Measurements from ENCODE around the gene CCDC24. TPM values are rescaled to one million over a fixed set of nuclear protein-coding genes. Genes with fewer than 3 reads are reported as not detected.
A peak's percentile ranks its signal among the peaks of the same experiment; 100 is the strongest.

CCDC24 gene
- total and polyA plus RNA-seq, 9 of the 15 experiments (the other 6 are each of a cell fraction or from before 2014, with no cell fraction given), result 0.31 to 4.5 (median 1.5) TPM

DNA sequence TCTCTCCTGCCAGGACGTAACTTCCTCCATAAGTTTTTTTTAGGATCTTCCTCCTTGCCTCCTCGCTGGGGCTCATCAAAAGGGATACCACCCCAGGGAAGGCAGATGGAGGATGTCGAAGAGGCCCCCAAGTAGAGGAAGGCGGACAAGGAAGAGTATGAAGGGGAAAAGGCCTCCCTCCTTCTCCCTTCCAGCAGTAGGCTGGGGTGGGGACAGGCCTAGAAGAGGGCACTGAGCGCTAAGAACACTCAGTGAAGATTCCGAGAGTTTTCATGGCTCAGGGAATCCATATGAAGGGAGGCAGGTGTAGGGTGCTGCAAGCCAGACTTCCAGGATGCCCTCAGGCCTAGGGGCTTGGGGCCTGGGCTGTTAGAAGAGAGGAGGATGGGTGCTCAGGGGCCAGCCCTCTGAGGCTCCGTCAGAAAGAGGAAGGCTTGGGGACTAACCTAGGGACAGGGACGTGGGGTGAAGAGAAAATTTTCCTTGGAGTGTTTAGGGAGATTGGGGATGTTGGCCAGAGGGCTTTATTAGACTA is 41.7 kb downstream of the CCDC24 start:
- H3K4me2 ChIP-seq (ENCODE audit: insufficient read depth, low read length), result no peak overlapping the region; the same call in 1 of the 2 replicates
- CTCF ChIA-PET (ENCODE audit: low intra/inter-chr PET ratio), result no interaction called here
- H3K9me3 ChIP-seq (replicated peaks; ENCODE audit: control insufficient read depth, insufficient read depth, low read depth, low read length), result no peaks in the 10 kb centered on the region
- intact Hi-C loops (cut with micrococcal nuclease) (no loop called here), in situ Hi-C loops (cut with MboI) (no loop called here)
- H2AFZ ChIP-seq (ENCODE audit: low read depth, low read length), result no peak overlapping the region
- ATAC-seq, result no peak
- DNase-seq (ENCODE audit: extremely low read depth in 1 of 4, low spot score in 3 of 4), result no peak
- H3K9ac ChIP-seq (ENCODE audit: insufficient read depth in 1 of 2, low read depth in 2 of 2, low read length in 2 of 2), result peak overlapping the region in 1 of 2 experiments; percentile 7; a peak in 1 of 4 replicates
- peaks cover 68 to 84% of the 10 kb centered on the region in 2 experiments for H3K4me1 ChIP-seq (replicated peaks in 1 of 2; ENCODE audit: control insufficient read depth in 2 of 2, insufficient read depth in 2 of 2, low read length in 2 of 2)
- peaks cover 21% of the 10 kb centered on the region for H3K79me2 ChIP-seq (ENCODE audit: control insufficient read depth, insufficient read depth, low read length)
- BruUV-seq (replicated peaks), result no TSS peak
- no peaks in the 10 kb centered on the region for H3K27me3 ChIP-seq (ENCODE audit: control insufficient read depth in 2 of 2, insufficient read depth in 2 of 2, low read length in 2 of 2)
- H3K4me3 ChIP-seq, result no peak overlapping the region
- H3K36me3 ChIP-seq (ENCODE audit: control insufficient read depth, insufficient read depth, low read length), result no peaks in the 10 kb centered on the region
- no peak for TF ChIP-seq PTTG1 (tag; IDR thresholded peaks at IDR 0.05; ENCODE audit: low read depth)
- TF ChIP-seq TAF9B (IDR thresholded peaks at IDR 0.05; ENCODE audit: partially characterized antibody), result no peak
- TF ChIP-seq SPI1 (IDR thresholded peaks at IDR 0.05; ENCODE audit: borderline replicate concordance, low read depth, low read length), result peak; percentile 78
- peak; percentile 25; the same call in 1 of the 2 replicates for TF ChIP-seq ZFX (CRISPR knock-in tag; IDR thresholded peaks at IDR 0.05)
- no peak for TF ChIP-seq RCOR1 (IDR thresholded peaks at IDR 0.05; ENCODE audit: borderline replicate concordance in 1 of 2, low read depth in 2 of 2, low read length in 2 of 2)
- TF ChIP-seq RERE (CRISPR knock-in tag; IDR thresholded peaks at IDR 0.05; ENCODE audit: borderline replicate concordance), result 0 out of 2 replicates have a peak, but pooled peaks have one; percentile 13
- no peak overlapping the region; the same call in 2 of the 3 replicates for H3K27ac ChIP-seq (ENCODE audit: extremely low read depth, low read depth, low read length)
- H3K9me1 ChIP-seq (ENCODE audit: control insufficient read depth, insufficient read depth, low read length), result no peaks in the 10 kb centered on the region
- FAIRE-seq, result no peak
- POLR2A ChIA-PET, result interaction anchor here (0.7 to 4.0 kb wide), 5 partner anchors 16 to 299 kb away, joined by 4 to 13 read pairs (median 5); no protein-coding TSS in a partner anchor
- 70% methylated on average over 8 of the region's 8 CpGs for WGBS (ENCODE audit: insufficient coverage, low coverage, missing lambda C conversion rate)
- no peaks in the 10 kb centered on the region for H4K20me1 ChIP-seq (replicated peaks; ENCODE audit: control insufficient read depth, insufficient read depth, low read length)
